ENCODE data around the gene GJB2.

GRCh38 chr13:20193162-20193906 lies 596 bp upstream of the GJB2 start:
- TF ChIP-seq EZH2phosphoT487 (IDR thresholded peaks at IDR 0.05; ENCODE audit: insufficient read depth, low read depth) (peak; percentile 60; the same call in 1 of the 2 replicates), EZH2 (IDR thresholded peaks at IDR 0.05; ENCODE audit: insufficient read depth, poor library complexity, severe bottlenecking) (peak; percentile 47)

Data from GM23248 (cell line).